ENCODE measurements around the gene AKNA. TPM values are rescaled to one million over a fixed set of nuclear protein-coding genes. Genes with fewer than 3 reads are reported as not detected.

The AKNA gene
- total RNA-seq, 1 experiment from 2014 or later: 3.9 TPM

GRCh38 chr9:114345493-114346065 is 42.2 kb downstream of the AKNA start:
- peaks cover 21% of the 10 kb centered on the region for H3K4me1 Mint-ChIP-seq (ENCODE audit: low read depth, unreplicated experiment)
- no TSS peak for BruUV-seq (replicated peaks)
- CTCF ChIA-PET: interaction anchor here (0.6 kb wide), 1 partner anchor 28 kb away, joined by 4 read pairs; no protein-coding TSS in a partner anchor
- intact Hi-C loops (cut with micrococcal nuclease; ENCODE audit: unreplicated experiment): no loop called here
- H3K4me3 Mint-ChIP-seq (ENCODE audit: low read depth, unreplicated experiment): no peak overlapping the region
- no peaks in the 10 kb centered on the region for H3K9me3 Mint-ChIP-seq (ENCODE audit: low read depth, unreplicated experiment)
- no peak overlapping the region for H3K27ac Mint-ChIP-seq (ENCODE audit: unreplicated experiment)
- no peak for TF ChIP-seq CTCF (IDR thresholded peaks at IDR 0.05; ENCODE audit: unreplicated experiment)
- H3K36me3 Mint-ChIP-seq (ENCODE audit: insufficient read depth, unreplicated experiment): peaks cover 8% of the 10 kb centered on the region
- no peak for DNase-seq
- H3K27me3 Mint-ChIP-seq (ENCODE audit: unreplicated experiment): no peaks in the 10 kb centered on the region

- intact Hi-C loops (cut with micrococcal nuclease; ENCODE audit: unreplicated experiment): no loop called here
- Mint-ChIP-seq H3K9me3 (ENCODE audit: low read depth, unreplicated experiment) (no peaks in the 10 kb centered on the region), H3K4me1 (ENCODE audit: low read depth, unreplicated experiment) (peaks cover 16% of the 10 kb centered on the region), H3K4me3 (ENCODE audit: low read depth, unreplicated experiment) (no peak overlapping the region), H3K27ac (ENCODE audit: unreplicated experiment) (no peak overlapping the region), H3K27me3 (ENCODE audit: unreplicated experiment) (no peaks in the 10 kb centered on the region), H3K36me3 (ENCODE audit: insufficient read depth, unreplicated experiment) (peaks cover 8% of the 10 kb centered on the region)
- no peak for DNase-seq
- no TSS peak for BruUV-seq (replicated peaks)
- CTCF ChIA-PET: no interaction called here
- no peak for TF ChIP-seq CTCF (IDR thresholded peaks at IDR 0.05; ENCODE audit: unreplicated experiment)
These were observed 43.1 kb downstream of the AKNA start for GRCh38 chr9:114344692-114345091.

GRCh38 chr9:114344188-114344566 is 43.6 kb downstream of the AKNA start:
- no peaks in the 10 kb centered on the region for H3K27me3 Mint-ChIP-seq (ENCODE audit: unreplicated experiment)
- CTCF ChIA-PET: no interaction called here
- no TSS peak for BruUV-seq (replicated peaks)
- H3K36me3 Mint-ChIP-seq (ENCODE audit: insufficient read depth, unreplicated experiment): peaks cover 4% of the 10 kb centered on the region
- intact Hi-C loops (cut with micrococcal nuclease; ENCODE audit: unreplicated experiment): no loop called here
- no peaks in the 10 kb centered on the region for H3K9me3 Mint-ChIP-seq (ENCODE audit: low read depth, unreplicated experiment)
- no peak for TF ChIP-seq CTCF (IDR thresholded peaks at IDR 0.05; ENCODE audit: unreplicated experiment)
- no peak for DNase-seq
- H3K4me1 Mint-ChIP-seq (ENCODE audit: low read depth, unreplicated experiment): peaks cover 11% of the 10 kb centered on the region
- no peak overlapping the region for H3K4me3 Mint-ChIP-seq (ENCODE audit: low read depth, unreplicated experiment)
- no peak overlapping the region for H3K27ac Mint-ChIP-seq (ENCODE audit: unreplicated experiment)

- DNase-seq: no peak
- TF ChIP-seq CTCF (IDR thresholded peaks at IDR 0.05; ENCODE audit: unreplicated experiment): no peak
- no peaks in the 10 kb centered on the region for H3K9me3 Mint-ChIP-seq (ENCODE audit: low read depth, unreplicated experiment)
- H3K4me3 Mint-ChIP-seq (ENCODE audit: low read depth, unreplicated experiment): no peak overlapping the region
- intact Hi-C loops (cut with micrococcal nuclease; ENCODE audit: unreplicated experiment): no loop called here
- H3K36me3 Mint-ChIP-seq (ENCODE audit: insufficient read depth, unreplicated experiment): no peaks in the 10 kb centered on the region
- no peaks in the 10 kb centered on the region for H3K27me3 Mint-ChIP-seq (ENCODE audit: unreplicated experiment)
- CTCF ChIA-PET: no interaction called here
- no TSS peak for BruUV-seq (replicated peaks)
- H3K27ac Mint-ChIP-seq (ENCODE audit: unreplicated experiment): no peak overlapping the region
- H3K4me1 Mint-ChIP-seq (ENCODE audit: low read depth, unreplicated experiment): peaks cover 5% of the 10 kb centered on the region
These were observed 44.2 kb downstream of the AKNA start for GRCh38 chr9:114343471-114344187.

Data from Calu3 (cell line).